ENCODE measurements around the gene STON2. TPM values are rescaled to one million over a fixed set of nuclear protein-coding genes. Genes with fewer than 3 reads are reported as not detected.

The STON2 gene
- total RNA-seq, 1 donor from 2014 or later = 77.2 TPM

DNA sequence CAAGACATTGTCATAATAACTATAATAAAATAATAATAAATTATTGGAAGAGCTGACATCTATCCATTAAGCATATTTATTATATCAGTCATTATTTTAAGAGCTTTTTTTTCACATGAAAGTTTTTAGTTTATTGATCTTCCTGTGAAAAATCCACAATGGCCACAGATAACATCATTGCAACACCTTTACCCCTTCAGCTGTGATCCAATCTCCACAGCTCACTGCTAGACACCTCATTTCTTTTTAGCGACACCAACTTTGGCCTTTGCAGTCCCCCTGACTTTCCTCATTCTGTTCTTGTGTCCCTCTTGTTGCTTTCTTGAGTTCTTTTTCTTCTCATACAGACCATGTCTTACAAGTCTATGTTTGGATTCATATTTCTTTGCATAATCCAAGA is 67.4 kb downstream of the STON2 start:
- no peak overlapping the region for H3K4me3 Mint-ChIP-seq (ENCODE audit: low read depth)
- peaks cover 18% of the 10 kb centered on the region for H3K4me1 Mint-ChIP-seq (ENCODE audit: low read depth)
- H3K27ac Mint-ChIP-seq = peak overlapping the region; percentile 8
- no peaks in the 10 kb centered on the region for H3K36me3 Mint-ChIP-seq (ENCODE audit: insufficient read depth)
- TF ChIP-seq, protein P1, sequence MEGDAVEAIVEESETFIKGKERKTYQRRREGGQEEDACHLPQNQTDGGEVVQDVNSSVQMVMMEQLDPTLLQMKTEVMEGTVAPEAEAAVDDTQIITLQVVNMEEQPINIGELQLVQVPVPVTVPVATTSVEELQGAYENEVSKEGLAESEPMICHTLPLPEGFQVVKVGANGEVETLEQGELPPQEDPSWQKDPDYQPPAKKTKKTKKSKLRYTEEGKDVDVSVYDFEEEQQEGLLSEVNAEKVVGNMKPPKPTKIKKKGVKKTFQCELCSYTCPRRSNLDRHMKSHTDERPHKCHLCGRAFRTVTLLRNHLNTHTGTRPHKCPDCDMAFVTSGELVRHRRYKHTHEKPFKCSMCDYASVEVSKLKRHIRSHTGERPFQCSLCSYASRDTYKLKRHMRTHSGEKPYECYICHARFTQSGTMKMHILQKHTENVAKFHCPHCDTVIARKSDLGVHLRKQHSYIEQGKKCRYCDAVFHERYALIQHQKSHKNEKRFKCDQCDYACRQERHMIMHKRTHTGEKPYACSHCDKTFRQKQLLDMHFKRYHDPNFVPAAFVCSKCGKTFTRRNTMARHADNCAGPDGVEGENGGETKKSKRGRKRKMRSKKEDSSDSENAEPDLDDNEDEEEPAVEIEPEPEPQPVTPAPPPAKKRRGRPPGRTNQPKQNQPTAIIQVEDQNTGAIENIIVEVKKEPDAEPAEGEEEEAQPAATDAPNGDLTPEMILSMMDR (IDR thresholded peaks at IDR 0.05; ENCODE audit: unreplicated experiment) = no peak
- no peak for DNase-seq (ENCODE audit: low spot score, unreplicated experiment)
- H3K9me3 Mint-ChIP-seq (ENCODE audit: low read depth) = no peaks in the 10 kb centered on the region
- H3K27me3 Mint-ChIP-seq = no peaks in the 10 kb centered on the region

DNA sequence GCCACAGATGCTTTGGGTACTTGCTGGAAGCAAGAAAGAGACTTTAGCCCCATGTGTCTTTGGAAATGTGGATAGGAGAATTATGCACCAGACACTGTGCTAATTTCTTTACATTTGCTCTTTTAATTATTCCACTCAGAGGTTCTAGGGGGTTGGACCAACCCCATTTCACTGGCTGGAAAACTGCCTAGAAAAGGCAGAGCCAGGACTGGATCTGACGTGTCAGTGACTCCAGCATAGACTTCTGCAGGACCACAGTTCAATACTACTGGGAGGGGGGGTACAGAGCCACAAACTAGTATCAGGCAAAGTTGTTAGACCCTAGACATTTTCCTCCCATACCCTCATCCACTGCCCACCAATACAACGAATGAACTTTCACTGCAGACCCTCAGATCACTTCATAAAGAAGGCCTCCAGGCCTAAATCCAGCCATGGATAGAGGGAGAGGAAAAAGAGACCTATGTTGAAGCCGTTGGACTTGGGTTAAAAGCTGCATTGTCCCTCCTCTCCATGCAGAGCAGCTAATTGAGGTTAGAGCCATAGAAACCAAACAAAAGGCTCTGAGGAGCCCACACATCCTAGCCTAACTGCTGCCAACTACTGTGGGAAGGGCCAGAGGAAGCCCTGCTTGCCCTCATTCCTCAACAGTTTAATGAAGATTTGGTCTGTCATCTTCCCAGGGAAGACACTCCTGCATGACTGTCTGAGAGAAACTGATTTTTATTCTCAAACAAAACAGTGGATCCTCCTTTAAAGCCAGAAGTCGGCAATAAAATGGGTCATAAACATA is 68.7 kb downstream of the STON2 start:
- peaks cover 18% of the 10 kb centered on the region for H3K4me1 Mint-ChIP-seq (ENCODE audit: low read depth)
- no peak for DNase-seq (ENCODE audit: low spot score, unreplicated experiment)
- no peak overlapping the region for H3K4me3 Mint-ChIP-seq (ENCODE audit: low read depth)
- TF ChIP-seq, protein P1 (IDR thresholded peaks at IDR 0.05; ENCODE audit: unreplicated experiment) = no peak
- H3K27me3 Mint-ChIP-seq = no peaks in the 10 kb centered on the region
- no peaks in the 10 kb centered on the region for H3K36me3 Mint-ChIP-seq (ENCODE audit: insufficient read depth)
- no peaks in the 10 kb centered on the region for H3K9me3 Mint-ChIP-seq (ENCODE audit: low read depth)
- peak overlapping the region; percentile 56 for H3K27ac Mint-ChIP-seq

DNA sequence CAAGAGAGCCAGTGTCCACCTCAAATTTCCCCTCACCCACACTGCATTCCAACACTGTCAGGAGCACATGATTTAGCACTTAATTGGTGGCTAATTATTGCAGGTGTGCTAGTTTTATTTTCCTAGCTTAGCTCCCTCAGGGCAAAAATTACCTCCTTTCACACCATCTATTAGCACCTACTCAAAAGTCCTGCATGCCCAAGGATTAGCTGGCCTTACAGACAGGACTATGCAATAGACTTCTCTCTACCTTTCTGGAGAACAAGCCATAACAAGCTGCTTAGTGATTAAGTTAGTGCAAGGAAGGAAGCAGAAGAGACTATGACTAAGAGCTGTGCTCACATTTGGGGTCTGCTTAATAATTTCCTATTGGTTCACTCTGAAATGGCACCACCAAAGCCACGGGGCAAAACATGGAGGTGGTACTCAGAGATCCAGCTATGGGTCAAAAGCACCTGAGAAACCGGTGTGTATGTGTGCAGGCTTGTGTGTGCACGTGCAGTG is 69.5 kb downstream of the STON2 start:
- TF ChIP-seq, protein P1 (IDR thresholded peaks at IDR 0.05; ENCODE audit: unreplicated experiment) = no peak
- Mint-ChIP-seq H3K4me1 (ENCODE audit: low read depth) (peaks cover 18% of the 10 kb centered on the region), H3K27me3 (no peaks in the 10 kb centered on the region), H3K27ac (peak overlapping the region; percentile 56), H3K9me3 (ENCODE audit: low read depth) (no peaks in the 10 kb centered on the region), H3K36me3 (ENCODE audit: insufficient read depth) (no peaks in the 10 kb centered on the region), H3K4me3 (ENCODE audit: low read depth) (no peak overlapping the region)
- no peak for DNase-seq (ENCODE audit: low spot score, unreplicated experiment)

DNA sequence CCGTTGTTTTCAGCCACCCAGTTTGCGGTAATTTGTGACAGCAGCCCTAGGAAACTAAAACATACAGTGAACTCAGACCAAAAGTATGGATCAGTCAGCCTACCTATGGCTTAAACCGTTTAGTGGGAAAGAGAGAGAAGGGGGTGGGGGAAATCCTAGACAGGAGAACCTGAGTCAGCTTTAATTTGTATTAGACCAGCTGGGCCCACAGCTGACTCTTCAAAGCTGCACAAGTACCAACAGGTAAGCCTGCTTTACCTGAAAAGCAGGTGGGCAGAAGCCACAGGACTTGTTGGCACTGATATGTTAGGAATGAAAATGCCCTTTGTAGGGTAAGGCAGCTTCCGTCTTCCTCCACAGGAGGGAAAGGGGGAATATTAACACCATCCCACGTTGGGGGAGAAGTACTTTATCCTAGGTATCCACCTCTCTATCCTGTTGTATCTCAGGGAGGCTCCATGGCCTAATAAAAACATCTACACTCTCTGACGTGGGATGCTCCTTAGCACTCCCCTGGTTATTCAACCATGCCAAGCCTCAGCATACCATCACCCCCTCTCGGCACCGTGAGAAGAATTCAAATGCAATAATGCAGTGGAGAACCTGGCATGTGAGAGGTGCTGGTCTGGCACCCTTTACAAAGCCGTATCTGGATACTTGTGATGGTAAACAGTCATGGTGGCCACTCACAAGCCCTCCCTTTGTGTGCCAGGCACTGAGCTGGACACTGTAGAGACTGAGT is 70.3 kb downstream of the STON2 start:
- H3K9me3 Mint-ChIP-seq (ENCODE audit: low read depth) = no peaks in the 10 kb centered on the region
- no peaks in the 10 kb centered on the region for H3K36me3 Mint-ChIP-seq (ENCODE audit: insufficient read depth)
- TF ChIP-seq, protein P1 (IDR thresholded peaks at IDR 0.05; ENCODE audit: unreplicated experiment) = no peak
- no peak overlapping the region for H3K27ac Mint-ChIP-seq
- H3K4me1 Mint-ChIP-seq (ENCODE audit: low read depth) = peaks cover 18% of the 10 kb centered on the region
- DNase-seq (ENCODE audit: low spot score, unreplicated experiment) = no peak
- no peaks in the 10 kb centered on the region for H3K27me3 Mint-ChIP-seq
- H3K4me3 Mint-ChIP-seq (ENCODE audit: low read depth) = no peak overlapping the region

DNA sequence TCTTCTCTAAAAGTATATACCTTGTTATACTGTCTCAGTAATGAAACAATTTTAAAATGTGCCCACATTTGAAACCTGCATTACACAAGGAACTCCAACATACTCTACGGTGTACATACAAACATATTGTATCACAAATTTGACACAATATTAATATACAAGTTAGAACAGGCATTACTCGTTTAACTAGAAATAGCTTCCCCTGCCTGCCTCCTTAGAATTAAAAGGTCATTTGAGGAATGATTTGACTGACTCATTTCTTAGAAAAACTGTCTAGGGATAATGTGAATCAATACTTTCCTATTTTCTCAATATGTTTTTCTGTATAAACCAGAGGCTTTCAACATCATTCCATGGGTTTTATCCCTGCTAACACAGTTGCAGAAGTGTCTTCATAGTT is 73.7 kb downstream of the STON2 start:
- no peaks in the 10 kb centered on the region for H3K36me3 Mint-ChIP-seq (ENCODE audit: insufficient read depth)
- TF ChIP-seq, protein P1 (IDR thresholded peaks at IDR 0.05; ENCODE audit: unreplicated experiment) = no peak
- no peaks in the 10 kb centered on the region for H3K9me3 Mint-ChIP-seq (ENCODE audit: low read depth)
- peaks cover 39% of the 10 kb centered on the region for H3K4me1 Mint-ChIP-seq (ENCODE audit: low read depth)
- H3K4me3 Mint-ChIP-seq (ENCODE audit: low read depth) = no peak overlapping the region
- H3K27ac Mint-ChIP-seq = no peak overlapping the region
- H3K27me3 Mint-ChIP-seq = no peaks in the 10 kb centered on the region
- no peak for DNase-seq (ENCODE audit: low spot score, unreplicated experiment)
